Right ventricle myocardium inferior (tissue), 1 donor: Measurements from ENCODE around the gene C5orf58. TPM values are rescaled to one million over a fixed set of nuclear protein-coding genes. Genes with fewer than 3 reads are reported as not detected.
A peak's percentile ranks its signal among the peaks of the same experiment; 100 is the strongest.
"Not testable (repeated sequence)": the region's sequence is repeated elsewhere in the genome, so short reads cannot be mapped to it uniquely, and the experiment has no call there.

Source experiments
- ATAC-seq: fragments of 200-7000 bp; cut with Tn5 transposase; one replicate; pipeline ENCODE4 v1.9.1; 2020; ENCODE audit warnings: mild to moderate bottlenecking, moderate library complexity
- DNase-seq: peaks from one replicate; pipeline ENCODE4 v3.0.0; 2021; ENCODE audit errors: missing footprints
- intact Hi-C: fragments of 100-400 bp; cut with DNase I; formaldehyde crosslinking; loops from one replicate; pipeline ENCODE4 v1.11.0; 2022
- total RNA-seq: library from RNA; stranded (reverse); fragmentation: NEBNext Ultra II Directional; extraction: Animal tissue kit (Norgen Biotek cat#: 25700); gene quantifications from one replicate; pipeline ENCODE4 v1.2.1, GENCODE V29; 2021
- donor health status: DM: no; HTN: yes; CAD: no; lungs with severe emphysema.

The C5orf58 gene
- total RNA-seq, 1 donor from 2014 or later = not detected

- ATAC-seq (no peak), DNase-seq (no peak)
- intact Hi-C loops = no loop called here
Measured at GRCh38 chr5:170219615-170220014, 13.2 kb upstream of the C5orf58 start.

DNA sequence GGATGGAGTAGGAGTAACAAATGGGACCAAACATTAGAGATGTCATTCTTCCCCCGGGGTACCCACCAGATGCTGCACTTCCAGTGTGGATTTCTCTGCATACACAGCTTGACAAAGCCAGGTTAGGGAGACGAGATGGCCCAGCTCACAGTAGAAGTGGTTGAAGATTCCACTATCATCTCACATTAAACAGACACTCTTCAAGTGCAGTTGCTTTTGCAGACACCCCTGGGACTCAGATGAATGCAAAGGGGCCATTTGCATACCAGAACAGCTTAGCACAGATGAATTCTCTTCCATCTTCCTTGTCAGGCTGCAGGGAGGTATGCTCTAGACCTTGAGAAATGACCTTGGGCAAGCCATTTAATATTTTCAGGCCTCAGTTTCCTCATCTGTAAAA, 12.6 kb upstream of the C5orf58 start:
- ATAC-seq (no peak), DNase-seq (no peak)
- intact Hi-C loops = no loop called here

GRCh38 chr5:170221327-170221741, 11.5 kb upstream of the C5orf58 start:
- ATAC-seq (peak; percentile 35), DNase-seq (no peak)
- intact Hi-C loops = no loop called here

DNA sequence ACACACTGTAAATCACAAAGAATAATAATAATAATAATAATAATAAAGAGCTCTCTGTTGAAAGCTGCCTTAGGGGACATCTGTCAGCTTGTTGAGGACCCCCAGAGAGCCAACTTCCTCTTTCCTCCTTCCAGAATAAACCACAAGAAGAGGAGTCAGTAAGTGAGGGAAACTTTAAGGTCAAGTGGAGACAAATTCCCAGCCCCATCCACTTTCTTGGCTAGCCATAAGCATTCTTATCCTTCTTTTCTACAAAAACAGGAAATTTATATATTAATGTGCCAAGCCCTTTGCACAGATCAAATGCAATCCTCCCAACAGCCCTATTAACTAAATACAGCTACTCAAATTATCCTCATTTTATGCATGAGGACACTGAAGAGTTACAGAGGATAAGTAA, 9.4 kb upstream of the C5orf58 start:
- DNase-seq = no peak
- ATAC-seq = peak; percentile 45
- intact Hi-C loops = no loop called here

GRCh38 chr5:170223906-170224305, 8.9 kb upstream of the C5orf58 start:
- intact Hi-C loops = loop anchor here (2.0 kb wide), 1 partner anchor 43 kb away; no protein-coding TSS in a partner anchor
- ATAC-seq = no peak
- DNase-seq = no peak

DNA sequence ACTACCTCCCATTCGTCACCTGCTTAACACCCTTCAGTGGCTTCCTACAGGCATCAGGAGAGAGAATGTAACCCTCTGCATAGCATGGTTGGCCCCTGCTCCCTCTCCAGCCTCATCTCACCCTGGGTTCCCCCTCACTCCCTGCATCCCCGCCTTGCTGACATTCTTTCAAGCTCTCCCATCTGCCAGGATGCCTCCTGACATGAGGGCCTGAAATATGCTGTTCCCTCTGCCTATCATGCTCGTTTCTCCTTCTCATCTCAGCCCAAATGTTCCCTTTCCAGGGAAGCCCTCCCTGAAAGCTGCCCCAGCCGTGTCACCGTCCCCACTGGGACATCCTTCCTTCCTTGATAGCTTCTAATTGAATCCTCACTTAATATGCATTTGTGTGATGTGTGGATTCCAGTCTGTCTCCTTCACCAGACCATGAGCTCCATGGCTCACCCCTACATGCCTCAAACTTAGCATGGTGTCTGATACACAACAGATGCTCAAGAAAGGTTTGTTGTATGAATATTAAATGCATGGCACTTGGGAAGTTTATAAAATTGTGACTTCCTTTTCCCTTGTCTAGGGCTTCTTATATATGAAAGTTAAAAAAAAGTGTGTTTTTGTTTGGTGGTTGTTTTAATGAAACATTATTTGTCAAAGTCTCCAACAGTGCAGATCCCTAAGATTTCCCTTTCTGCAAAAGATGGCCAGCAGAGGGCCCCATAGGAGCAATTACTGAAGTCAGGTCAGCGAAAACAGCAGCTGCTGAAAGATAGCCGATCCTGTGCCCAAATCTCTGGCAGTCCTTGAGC, 7.3 kb upstream of the C5orf58 start:
- DNase-seq (peak; percentile 82), ATAC-seq (peak; percentile 80)
- intact Hi-C loops = loop anchor here (1.0 to 5.0 kb wide), 4 partner anchors 41 to 407 kb away; no protein-coding TSS in a partner anchor

DNA sequence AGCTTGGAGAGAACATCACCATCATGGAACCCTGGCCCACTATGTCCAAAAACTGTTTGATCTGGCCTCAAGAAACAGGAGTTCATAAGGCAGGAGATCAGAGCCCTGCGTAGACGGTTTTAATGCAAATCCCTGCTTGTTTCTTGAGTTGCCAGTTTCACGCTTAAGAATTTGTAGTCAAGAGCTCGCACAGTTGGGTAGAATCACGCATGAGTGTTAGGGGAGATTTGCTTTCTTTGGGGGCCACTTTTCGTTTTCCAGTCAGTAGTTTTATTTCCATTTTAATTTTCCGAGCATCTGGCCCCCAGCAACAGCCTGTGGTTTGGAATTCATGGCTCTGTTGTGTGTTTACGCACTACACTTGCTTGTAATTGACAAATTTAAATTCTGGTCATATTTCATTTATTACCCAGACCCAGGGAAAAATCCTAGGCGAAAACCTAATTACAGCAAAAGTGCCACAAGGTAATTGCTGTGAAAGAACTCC, 6.6 kb upstream of the C5orf58 start:
- no peak for ATAC-seq

DNA sequence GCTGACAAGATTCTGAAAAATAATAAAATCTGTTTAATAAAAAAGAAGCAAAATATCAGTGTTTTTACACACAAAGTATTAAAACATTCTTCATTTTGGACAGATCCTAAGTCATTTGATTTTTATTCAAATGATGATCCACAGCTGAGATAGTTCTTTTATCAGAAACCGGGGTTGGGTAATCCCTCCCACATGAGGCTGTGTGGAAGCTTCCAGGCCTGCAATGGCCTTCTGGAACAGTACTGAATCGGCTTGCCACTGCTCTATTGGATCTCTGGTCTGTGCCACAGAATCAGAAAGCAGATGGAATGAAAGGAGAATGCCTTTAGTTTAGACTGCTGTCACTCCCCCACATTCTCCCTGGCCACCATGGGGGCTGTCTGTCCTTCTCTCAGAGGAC, 6.1 kb upstream of the C5orf58 start:
- intact Hi-C loops = loop anchor here (1.0 to 5.0 kb wide), 3 partner anchors 121 to 406 kb away; no protein-coding TSS in a partner anchor
- no peak for DNase-seq
- ATAC-seq = peak; percentile 52

More for the DNA sequence above, 6.6 kb upstream of the C5orf58 start:
- DNase-seq = no peak
- intact Hi-C loops = loop anchor here (1.0 to 5.0 kb wide), 3 partner anchors 121 to 406 kb away; no protein-coding TSS in a partner anchor

- intact Hi-C loops = loop anchor here (5.0 kb wide), 2 partner anchors 118 to 403 kb away; no protein-coding TSS in a partner anchor
- ATAC-seq (no peak), DNase-seq (no peak)
Measured at GRCh38 chr5:170228762-170229435, 3.9 kb upstream of the C5orf58 start.

- no peak for DNase-seq
- no peak for ATAC-seq
- intact Hi-C loops = no loop called here
Measured at GRCh38 chr5:170233358-170233892, 640 bp downstream of the C5orf58 start.

DNA sequence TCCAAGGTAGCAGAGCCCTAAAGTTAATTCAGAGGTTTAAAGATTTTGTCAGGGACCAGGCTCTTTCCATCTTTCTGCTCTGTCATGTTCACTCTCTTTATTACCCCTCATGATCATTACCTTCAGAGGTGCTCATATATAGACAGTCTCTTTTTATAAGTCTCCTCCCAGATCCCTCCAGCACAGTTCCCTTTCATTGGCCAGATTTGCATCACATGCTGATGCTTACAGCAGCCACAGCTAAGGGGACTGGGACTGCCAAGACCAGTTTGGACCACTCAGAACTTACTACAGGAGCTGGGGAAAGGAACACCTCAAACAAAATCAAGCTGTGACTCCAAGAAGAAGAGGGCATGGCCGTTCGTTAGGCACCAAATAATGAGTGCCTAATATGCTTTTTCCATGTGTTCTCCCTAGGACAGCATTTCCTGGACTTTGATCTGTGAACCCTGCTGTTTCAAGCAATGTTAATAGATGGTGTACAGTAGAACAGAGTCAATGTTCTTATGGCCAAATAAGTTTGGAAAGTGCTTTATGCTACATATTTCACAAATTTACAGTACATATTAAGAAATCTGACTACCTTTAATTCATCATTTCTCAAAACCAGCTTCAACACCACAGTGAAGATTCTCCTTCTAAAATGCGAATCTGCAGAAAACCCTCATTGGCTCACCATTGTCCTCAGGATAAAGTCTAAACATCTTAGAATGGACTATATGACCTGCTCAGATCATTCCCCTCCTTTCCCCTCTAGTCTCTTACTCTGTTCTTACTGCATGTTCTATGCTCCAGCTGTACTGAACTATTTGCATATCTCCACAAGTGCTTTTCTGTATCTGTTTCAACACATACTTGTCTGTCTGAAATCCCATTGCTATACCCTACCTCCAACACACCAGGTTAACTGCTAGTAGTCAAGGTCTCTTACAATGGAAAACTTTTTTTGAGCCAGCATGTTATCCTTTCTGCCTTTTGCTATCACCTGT, 3.4 kb downstream of the C5orf58 start:
- DNase-seq (no peak), ATAC-seq (no peak)
- intact Hi-C loops = no loop called here

- no peak for DNase-seq
- ATAC-seq = no peak
- intact Hi-C loops = no loop called here
Measured at GRCh38 chr5:170238456-170239196, 5.8 kb downstream of the C5orf58 start.

- ATAC-seq, intact Hi-C loops, DNase-seq: not testable (repeated sequence)
Measured at GRCh38 chr5:170245436-170245835, 12.7 kb downstream of the C5orf58 start.

GRCh38 chr5:170246126-170246870, 13.5 kb downstream of the C5orf58 start:
- ATAC-seq = no peak
- DNase-seq = no peak
- intact Hi-C loops = no loop called here

DNA sequence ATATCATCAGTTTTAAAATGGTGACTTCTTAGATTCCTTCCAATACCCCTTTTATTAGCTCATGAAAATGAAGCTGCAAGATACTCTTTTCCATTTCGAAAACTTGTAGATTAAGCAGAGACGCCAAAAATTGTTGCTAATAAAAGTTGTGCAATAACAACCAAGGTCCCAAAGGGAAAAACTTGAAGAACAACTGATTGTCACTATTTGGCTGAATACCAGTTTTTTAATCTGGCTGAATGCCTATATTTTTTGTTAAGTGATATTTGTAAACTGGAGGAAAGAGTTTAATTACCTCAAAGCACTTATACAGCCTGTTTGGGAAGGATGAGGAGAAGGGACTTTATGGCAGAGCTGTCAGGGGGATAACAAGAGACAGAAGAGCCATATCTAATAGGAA, 14.6 kb downstream of the C5orf58 start:
- intact Hi-C loops = no loop called here
- ATAC-seq = peak; percentile 63
- no peak for DNase-seq

GRCh38 chr5:170248172-170248930, 15.6 kb downstream of the C5orf58 start:
- ATAC-seq (no peak), DNase-seq (no peak)
- intact Hi-C loops = no loop called here
